Fibroblast of mammary gland (primary cell): ENCODE data around the gene CBY1.
"Not testable (repeated sequence)": the region's sequence is repeated elsewhere in the genome, so short reads cannot be mapped to it uniquely, and the experiment has no call there.

ENCODE experiments used
- DNase-seq: peaks from one replicate; pipeline ENCODE4 v3.0.0-alpha.2; 2010; ENCODE audit warnings: low read depth
- H3K4me3 ChIP-seq: 2 replicates; pipeline ENCODE4 v1.5.1; 2011; ENCODE audit warnings: low read depth, mild to moderate bottlenecking, low read length, moderate library complexity; ENCODE audit not compliant: control insufficient read depth
- CTCF ChIP-seq: conservative IDR thresholded peaks from 2 replicates; pipeline ENCODE4 v1.5.1; 2011; ENCODE audit warnings: low read depth, low read length, inconsistent platforms; ENCODE audit not compliant: control insufficient read depth, insufficient read depth

The CBY1 gene

GRCh38 chr22:38631724-38632123, 24.7 kb upstream of the CBY1 start:
- H3K4me3 ChIP-seq, result no peak overlapping the region
- no peak for DNase-seq
- no peak for TF ChIP-seq CTCF

- no peak overlapping the region for H3K4me3 ChIP-seq
- no peak for TF ChIP-seq CTCF
- no peak for DNase-seq
These were observed 23.9 kb upstream of the CBY1 start for GRCh38 chr22:38632528-38632927.

GRCh38 chr22:38638216-38638615, 18.2 kb upstream of the CBY1 start:
- no peak for DNase-seq
- no peak overlapping the region for H3K4me3 ChIP-seq
- no peak for TF ChIP-seq CTCF

- DNase-seq, result no peak
- TF ChIP-seq CTCF, result no peak
- H3K4me3 ChIP-seq, result no peak overlapping the region
These were observed 17.7 kb upstream of the CBY1 start for GRCh38 chr22:38638728-38639127.

- TF ChIP-seq CTCF, result no peak
- DNase-seq, result no peak
- no peak overlapping the region for H3K4me3 ChIP-seq
These were observed 14.9 kb upstream of the CBY1 start for GRCh38 chr22:38641476-38642040.

GRCh38 chr22:38644245-38644644, 12.2 kb upstream of the CBY1 start:
- H3K4me3 ChIP-seq, DNase-seq: not testable (repeated sequence)

GRCh38 chr22:38645430-38645829, 11.0 kb upstream of the CBY1 start:
- no peak for DNase-seq
- TF ChIP-seq CTCF, result no peak

More at GRCh38 chr22:38645430-38645829, 11.0 kb upstream of the CBY1 start:
- H3K4me3 ChIP-seq, result no peak overlapping the region
